Calu3 (cell line): Measurements from ENCODE around the gene PSMA5. TPM values are rescaled to one million over a fixed set of nuclear protein-coding genes. Genes with fewer than 3 reads are reported as not detected.

Experiments used
- BruUV-seq: library from RNA; stranded (reverse); fragments of 400-500 nt; replicated peaks from 2 replicates; lab custom pipeline; 2021; lab: Mats Ljungman, UMichigan
- CTCF ChIA-PET: fragments of 300-600 bp; sonication (Branson Sonifier 250); formaldehyde crosslinking; loops from one replicate; lab custom pipeline; 2022; ENCODE audit warnings: antibody characterized with exemption; lab: Charles Lee
- DNase-seq: peaks from one replicate; pipeline ENCODE4 v3.0.0; 2022
- H3K27ac Mint-ChIP-seq: one replicate; pipeline ENCODE4 v1.8.0; 2022; ENCODE audit warnings: mixed read lengths; ENCODE audit not compliant: unreplicated experiment
- H3K27me3 Mint-ChIP-seq: one replicate; pipeline ENCODE4 v1.8.0; 2022; ENCODE audit warnings: mixed read lengths; ENCODE audit not compliant: unreplicated experiment
- H3K36me3 Mint-ChIP-seq: one replicate; pipeline ENCODE4 v1.8.0; 2022; ENCODE audit warnings: mild to moderate bottlenecking, moderate library complexity, mixed read lengths; ENCODE audit not compliant: insufficient read depth, unreplicated experiment
- H3K4me1 Mint-ChIP-seq: one replicate; pipeline ENCODE4 v1.8.0; 2022; ENCODE audit warnings: mild to moderate bottlenecking, low read depth, mixed read lengths; ENCODE audit not compliant: unreplicated experiment
- H3K4me3 Mint-ChIP-seq: one replicate; pipeline ENCODE4 v1.8.0; 2022; ENCODE audit warnings: mild to moderate bottlenecking, low read depth, moderate library complexity, mixed read lengths; ENCODE audit not compliant: unreplicated experiment
- H3K9me3 Mint-ChIP-seq: one replicate; pipeline ENCODE4 v1.8.0; 2022; ENCODE audit warnings: low read depth, mixed read lengths; ENCODE audit not compliant: unreplicated experiment
- CTCF ChIP-seq: fragments of 200-600 bp; IDR thresholded peaks from one replicate; pipeline ENCODE4 v1.8.0; 2022; ENCODE audit warnings: antibody characterized with exemption; ENCODE audit not compliant: unreplicated experiment
- intact Hi-C: fragments of 100-400 bp; cut with micrococcal nuclease; formaldehyde crosslinking; loops from one replicate; pipeline ENCODE4 v1.10.0; 2022; ENCODE audit not compliant: unreplicated experiment
- total RNA-seq: library from RNA; stranded (reverse); gene quantifications from 2 replicates; pipeline ENCODE4 v1.2.3, GENCODE V29; 2022

Gene PSMA5
- total RNA-seq, 1 experiment from 2014 or later: 121 TPM

- CTCF ChIA-PET: no interaction called here
- Mint-ChIP-seq H3K4me3 (no peak overlapping the region), H3K4me1 (peaks cover 33% of the 10 kb centered on the region), H3K27ac (no peak overlapping the region), H3K27me3 (no peaks in the 10 kb centered on the region), H3K9me3 (no peaks in the 10 kb centered on the region), H3K36me3 (no peaks in the 10 kb centered on the region)
- intact Hi-C loops: no loop called here
- no peak for TF ChIP-seq CTCF
- DNase-seq: no peak
- BruUV-seq: no TSS peak
These were observed 38.0 kb downstream of the PSMA5 start for GRCh38 chr1:109388208-109388711.

DNA sequence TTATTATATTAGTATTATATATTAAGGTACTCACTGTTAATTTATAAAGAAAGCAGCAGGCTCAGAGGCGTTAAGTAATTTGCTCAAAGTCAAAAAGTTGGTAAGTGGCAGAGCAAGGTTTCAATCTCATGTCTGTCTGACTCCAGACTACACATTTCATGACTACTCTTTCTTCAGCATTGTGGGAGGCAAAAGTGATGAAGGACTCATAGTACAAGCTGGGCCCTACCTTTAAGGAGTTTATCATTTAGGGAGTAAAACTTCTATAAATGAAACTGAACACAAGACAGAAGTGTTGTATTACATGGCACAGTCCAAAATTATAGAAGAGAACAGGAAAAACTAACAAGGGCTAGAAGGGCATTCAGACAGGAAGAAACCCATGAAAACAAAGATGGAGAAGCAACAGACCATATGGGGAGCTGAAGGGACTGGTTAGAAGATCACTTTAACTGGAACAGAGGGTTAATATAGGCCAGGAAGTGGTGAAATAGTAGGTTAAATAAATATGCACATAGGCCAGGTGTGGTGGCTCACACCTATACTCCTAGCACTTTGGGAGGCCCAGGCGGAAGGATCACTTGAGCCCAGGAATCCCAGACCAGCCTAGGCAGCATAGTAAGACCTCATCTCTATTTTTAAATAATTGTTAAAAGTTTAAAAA lies 40.1 kb downstream of the PSMA5 start:
- DNase-seq: no peak
- intact Hi-C loops: no loop called here

GRCh38 chr1:109385417-109385816 lies 40.8 kb downstream of the PSMA5 start:
- Mint-ChIP-seq H3K4me3 (no peak overlapping the region), H3K4me1 (peaks cover 26% of the 10 kb centered on the region), H3K27ac (no peak overlapping the region), H3K36me3 (no peaks in the 10 kb centered on the region), H3K27me3 (no peaks in the 10 kb centered on the region), H3K9me3 (no peaks in the 10 kb centered on the region)
- CTCF ChIA-PET: no interaction called here
- no TSS peak for BruUV-seq
- no peak for DNase-seq
- TF ChIP-seq CTCF: no peak
- intact Hi-C loops: no loop called here

More for the DNA sequence above, 40.1 kb downstream of the PSMA5 start:
- Mint-ChIP-seq H3K4me3 (no peak overlapping the region), H3K27ac (no peak overlapping the region), H3K4me1 (peaks cover 27% of the 10 kb centered on the region), H3K27me3 (no peaks in the 10 kb centered on the region), H3K36me3 (no peaks in the 10 kb centered on the region), H3K9me3 (no peaks in the 10 kb centered on the region)
- BruUV-seq: no TSS peak
- no peak for TF ChIP-seq CTCF
- CTCF ChIA-PET: no interaction called here

DNA sequence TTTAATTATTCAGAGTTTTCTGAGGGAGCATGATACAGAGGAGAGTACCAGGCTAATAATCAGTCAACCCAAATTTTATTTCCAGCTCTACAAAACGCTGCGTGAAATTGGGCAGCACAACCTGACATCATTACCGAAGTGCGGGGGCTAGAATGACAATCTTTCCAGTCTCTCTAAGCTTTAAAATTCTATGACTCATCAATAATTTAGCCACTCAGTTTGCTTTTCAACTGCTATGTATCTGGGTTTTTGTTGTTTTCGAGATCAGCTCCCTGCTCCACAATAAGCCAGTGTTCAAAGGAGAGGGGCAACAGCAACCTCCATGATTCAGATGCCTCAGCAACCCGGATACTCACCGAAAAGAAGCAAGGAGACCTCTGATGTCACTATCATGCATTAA lies 42.4 kb downstream of the PSMA5 start:
- no peaks in the 10 kb centered on the region for H3K9me3 Mint-ChIP-seq
- no peak overlapping the region for H3K4me3 Mint-ChIP-seq
- TF ChIP-seq CTCF: no peak
- no peak for DNase-seq
- intact Hi-C loops: no loop called here
- no TSS peak for BruUV-seq
- H3K27me3 Mint-ChIP-seq: no peaks in the 10 kb centered on the region
- H3K27ac Mint-ChIP-seq: no peak overlapping the region
- H3K36me3 Mint-ChIP-seq: no peaks in the 10 kb centered on the region
- CTCF ChIA-PET: no interaction called here
- H3K4me1 Mint-ChIP-seq: peaks cover 17% of the 10 kb centered on the region
